OCI-LY3 (cell line): Measurements from ENCODE around the gene COL3A1.

Experiments used
- H2AFZ ChIP-seq: fragments of 200-600, 300-600 bp; shearing (Covaris generic); 2 replicates; pipeline ENCODE4 v1.6.0; 2014; ENCODE audit warnings: antibody characterized with exemption, low read depth, low read length
- H3K27ac ChIP-seq: fragments of 200-600, 300-600 bp; sonication (generic); 2 replicates; pipeline ENCODE4 v1.5.1; 2014; ENCODE audit warnings: mild to moderate bottlenecking, low read length, moderate library complexity, mixed read lengths
- H3K27me3 ChIP-seq: fragments of 200-600, 300-600 bp; sonication (generic); 2 replicates; pipeline ENCODE4 v1.6.1; 2014; ENCODE audit warnings: low read depth, low read length, mixed read lengths
- H3K36me3 ChIP-seq: fragments of 200-600, 300-600 bp; sonication (generic); replicated peaks from 2 replicates; pipeline ENCODE3; 2014; ENCODE audit warnings: low read depth, low read length, mixed read lengths
- H3K4me1 ChIP-seq: fragments of 300-600, 200-600 bp; sonication (generic); 2 replicates; pipeline ENCODE4 v1.6.1; 2014; ENCODE audit warnings: low read length, mixed read lengths
- H3K4me2 ChIP-seq: fragments of 200-600, 300-600 bp; sonication (generic); 2 replicates; pipeline ENCODE4 v1.6.1; 2014; ENCODE audit warnings: low read length, mixed read lengths
- H3K4me3 ChIP-seq: fragments of 300-600, 200-600 bp; sonication (generic); 2 replicates; pipeline ENCODE4 v1.5.1; 2014; ENCODE audit warnings: antibody characterized with exemption, mild to moderate bottlenecking, low read length, moderate library complexity
- H3K79me2 ChIP-seq: fragments of 300-600, 200-600 bp; shearing (Covaris generic); 2 replicates; pipeline ENCODE4 v1.6.1; 2014; ENCODE audit warnings: mild to moderate bottlenecking, low read length, mixed read lengths
- H3K9ac ChIP-seq: fragments of 300-600, 200-600 bp; shearing (Covaris generic); 2 replicates; pipeline ENCODE4 v1.6.0; 2014; ENCODE audit warnings: mild to moderate bottlenecking, low read length, moderate library complexity
- H3K9me3 ChIP-seq: fragments of 200-600, 300-600 bp; shearing (Covaris generic); 2 replicates; pipeline ENCODE4 v1.6.1; 2014; ENCODE audit warnings: low read length, mixed read lengths; ENCODE audit not compliant: insufficient read depth
- H4K20me1 ChIP-seq: fragments of 200-600, 300-600 bp; sonication (generic); 2 replicates; pipeline ENCODE4 v1.6.1; 2016; ENCODE audit warnings: low read length, mixed read lengths; ENCODE audit not compliant: insufficient read depth
- CTCF ChIP-seq: fragments of 200-600, 300-600 bp; sonication (generic); IDR thresholded peaks from 2 replicates; pipeline ENCODE4 v1.5.1; 2014; ENCODE audit warnings: antibody characterized with exemption, low read length, low read depth
- EZH2phosphoT487 ChIP-seq: fragments of 200-600 bp; shearing (Covaris generic); IDR thresholded peaks from 2 replicates; pipeline ENCODE4 v1.6.1; 2018; ENCODE audit warnings: antibody characterized with exemption, mixed run types, low read depth

Gene COL3A1

DNA sequence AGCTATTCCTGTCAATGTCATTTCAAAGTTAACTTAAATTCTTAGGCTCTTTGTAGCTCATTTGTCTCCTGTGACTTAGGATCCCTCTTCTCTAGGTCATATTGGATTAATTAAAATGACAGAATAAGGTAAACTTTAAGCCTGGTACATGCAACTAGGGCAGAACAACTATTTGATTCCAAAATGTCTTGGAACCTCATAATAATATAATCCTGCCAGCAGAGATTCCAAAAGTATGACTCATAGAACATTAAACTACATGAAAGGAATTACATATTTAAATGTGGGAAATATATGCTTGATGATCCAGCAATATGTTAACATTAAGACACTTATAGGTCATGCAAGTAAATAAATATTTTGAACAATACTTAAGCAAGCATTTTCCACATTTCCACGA is 63.3 kb downstream of the COL3A1 start:
- TF ChIP-seq CTCF (no peak), EZH2phosphoT487 (no peak)
- Histone ChIP-seq H3K27ac (no peak overlapping the region), H3K4me1 (no peaks in the 10 kb centered on the region), H3K9me3 (no peaks in the 10 kb centered on the region), H3K9ac (no peak overlapping the region), H3K79me2 (no peaks in the 10 kb centered on the region), H3K36me3 (no peaks in the 10 kb centered on the region), H2AFZ (no peak overlapping the region), H4K20me1 (no peaks in the 10 kb centered on the region), H3K4me2 (no peak overlapping the region), H3K27me3 (no peaks in the 10 kb centered on the region), H3K4me3 (no peak overlapping the region)

GRCh38 chr2:189045836-189046235 is 71.7 kb downstream of the COL3A1 start:
- H3K27me3 ChIP-seq, result no peaks in the 10 kb centered on the region
- no peak overlapping the region for H3K9ac ChIP-seq
- no peaks in the 10 kb centered on the region for H3K36me3 ChIP-seq
- H3K4me1 ChIP-seq, result no peaks in the 10 kb centered on the region
- no peaks in the 10 kb centered on the region for H3K79me2 ChIP-seq
- H3K9me3 ChIP-seq, result no peaks in the 10 kb centered on the region
- no peaks in the 10 kb centered on the region for H4K20me1 ChIP-seq
- H2AFZ ChIP-seq, result no peak overlapping the region
- TF ChIP-seq EZH2phosphoT487, result no peak
- TF ChIP-seq CTCF, result no peak
- no peak overlapping the region for H3K4me3 ChIP-seq
- H3K4me2 ChIP-seq, result no peak overlapping the region
- no peak overlapping the region for H3K27ac ChIP-seq

- no peak overlapping the region for H3K4me2 ChIP-seq
- no peak for TF ChIP-seq CTCF
- TF ChIP-seq EZH2phosphoT487, result no peak
- H4K20me1 ChIP-seq, result no peaks in the 10 kb centered on the region
- H3K36me3 ChIP-seq, result no peaks in the 10 kb centered on the region
- no peak overlapping the region for H3K9ac ChIP-seq
- no peaks in the 10 kb centered on the region for H3K27me3 ChIP-seq
- H3K4me3 ChIP-seq, result no peak overlapping the region
- H3K27ac ChIP-seq, result no peak overlapping the region
- H2AFZ ChIP-seq, result no peak overlapping the region
- no peaks in the 10 kb centered on the region for H3K9me3 ChIP-seq
- H3K79me2 ChIP-seq, result no peaks in the 10 kb centered on the region
- no peaks in the 10 kb centered on the region for H3K4me1 ChIP-seq
Observed at GRCh38 chr2:189046320-189046719, 72.1 kb downstream of the COL3A1 start.

GRCh38 chr2:189047171-189047888 is 73.2 kb downstream of the COL3A1 start:
- Histone ChIP-seq H3K27me3 (no peaks in the 10 kb centered on the region), H3K4me3 (no peak overlapping the region), H4K20me1 (no peaks in the 10 kb centered on the region), H3K79me2 (no peaks in the 10 kb centered on the region), H3K9ac (no peak overlapping the region), H3K9me3 (no peaks in the 10 kb centered on the region), H3K36me3 (no peaks in the 10 kb centered on the region), H3K4me2 (no peak overlapping the region), H3K27ac (no peak overlapping the region), H2AFZ (no peak overlapping the region), H3K4me1 (no peaks in the 10 kb centered on the region)
- TF ChIP-seq CTCF (no peak), EZH2phosphoT487 (no peak)
